Measurements from ENCODE around the gene COL28A1. TPM values are rescaled to one million over a fixed set of nuclear protein-coding genes. Genes with fewer than 3 reads are reported as not detected.
"Not testable (repeated sequence)": the region's sequence is repeated elsewhere in the genome, so short reads cannot be mapped to it uniquely, and the experiment has no call there.

The COL28A1 gene
- total RNA-seq, 2 donors from 2014 or later: 0.10 TPM; not detected in 1

DNA sequence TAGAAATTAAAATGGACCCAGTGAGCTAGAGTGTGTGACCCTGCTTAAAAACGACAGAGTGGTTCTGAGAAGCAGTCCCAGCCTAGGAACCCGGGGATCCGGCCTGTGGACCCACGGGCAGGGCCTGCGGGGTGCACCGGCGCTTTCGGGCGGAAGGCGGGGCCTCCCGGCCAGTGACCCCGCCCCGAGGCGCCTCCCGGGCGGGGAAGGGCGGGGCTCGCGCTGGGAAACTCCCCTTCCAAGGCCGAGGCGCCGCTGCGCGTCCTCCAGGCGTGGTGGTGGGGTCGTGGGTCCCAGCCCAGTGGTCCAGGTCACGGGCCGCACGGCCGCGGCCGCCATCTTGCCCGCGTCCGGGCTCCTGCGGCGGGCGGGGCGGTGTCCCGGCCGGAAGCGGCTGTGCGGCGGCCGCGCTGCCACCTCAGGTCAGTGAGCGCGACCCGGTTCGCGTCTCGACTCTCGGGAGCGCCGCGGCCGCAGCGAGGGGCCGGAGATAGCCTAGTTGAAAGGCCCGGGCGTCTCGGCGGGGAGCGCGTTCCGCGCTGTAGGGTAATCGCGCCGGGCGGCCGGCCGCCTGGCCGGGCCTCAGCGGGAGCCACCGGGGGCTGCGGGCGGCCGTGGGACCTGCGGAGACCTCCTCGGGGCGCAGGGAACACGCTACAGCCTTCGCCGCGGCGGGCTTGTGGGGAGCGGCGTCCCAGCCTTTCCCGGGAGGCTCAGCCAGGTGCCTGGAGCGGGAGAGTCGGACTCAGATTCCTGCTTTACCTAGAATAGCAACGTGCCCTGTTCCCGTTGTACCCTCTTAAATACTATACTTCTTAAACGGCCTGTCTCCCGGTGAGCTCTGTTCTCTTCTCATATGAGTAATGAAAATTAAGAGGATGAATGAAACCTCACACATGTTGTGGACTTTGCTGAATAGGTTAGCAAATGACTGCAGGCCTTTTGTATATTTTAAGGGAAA, 31.3 kb upstream of the COL28A1 start, which contains the start of gene MIOS:
Gene MIOS, plus strand, starts transcription at position 234 of the 961 bp plus-strand sequence. CDS start 5,592 bp downstream, outside the sequence.
- H3K9me3 ChIP-seq (ENCODE audit: control insufficient read depth, low read length, poor library complexity, severe bottlenecking): no peaks in the 10 kb centered on the region
- no peak within 1 kb of the TSS for H3K4me3 Mint-ChIP-seq
- ATAC-seq: peak; percentile 92
- H3K27ac Mint-ChIP-seq: peak within 1 kb of the TSS; percentile 97
- peaks cover 8% of the 10 kb centered on the region for H3K36me3 Mint-ChIP-seq (ENCODE audit: low read depth)
- DNase-seq: peak; percentile 81 to 82 (median 82)
- H3K4me1 Mint-ChIP-seq: peaks cover 34% of the 10 kb centered on the region
- no peaks in the 10 kb centered on the region for H3K27me3 Mint-ChIP-seq

DNA sequence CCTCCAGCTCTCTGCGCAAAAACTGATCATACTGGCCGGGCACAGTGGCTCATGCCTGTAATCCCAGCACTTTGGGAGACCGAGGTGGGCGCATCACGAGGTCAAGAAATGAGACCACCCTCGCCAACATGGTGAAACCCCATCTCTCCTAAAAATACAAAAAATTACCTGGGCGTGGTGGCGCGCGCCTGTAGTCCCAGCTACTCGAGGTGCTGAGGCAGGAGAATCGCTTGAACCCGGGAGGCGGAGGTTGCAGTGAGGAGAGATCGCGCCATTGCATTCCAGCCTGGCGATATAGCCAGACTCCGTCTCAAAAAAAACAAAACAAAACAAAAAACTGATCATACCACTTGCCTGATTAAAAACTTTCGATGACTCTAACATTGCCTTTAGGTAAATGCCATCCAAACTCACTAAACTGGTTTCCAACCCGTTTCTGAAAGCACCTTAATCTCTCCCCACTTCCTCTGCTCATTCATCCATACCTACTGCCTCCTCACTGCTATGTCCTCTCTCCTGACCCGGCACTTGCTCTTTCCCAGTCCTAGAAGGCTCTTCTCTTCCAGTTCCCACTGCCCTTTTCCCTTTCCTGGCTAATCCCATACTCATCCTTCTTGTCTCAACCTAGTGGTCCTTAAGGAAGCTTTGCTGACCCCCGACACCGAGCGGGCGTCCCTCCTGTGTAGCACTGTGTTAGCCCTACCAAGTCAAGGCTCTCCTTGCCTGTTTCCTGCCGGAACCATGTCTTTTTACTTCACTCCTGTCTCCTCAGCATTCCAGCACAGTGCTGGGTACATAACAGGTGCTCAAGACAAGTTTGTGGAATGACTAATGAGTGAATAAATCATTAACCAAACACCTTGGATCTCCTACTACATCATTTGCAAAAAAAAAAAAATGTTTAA, 30.3 kb upstream of the COL28A1 start:
- ATAC-seq (no peak), DNase-seq (no peak)
- Mint-ChIP-seq H3K27ac (no peak overlapping the region), H3K36me3 (ENCODE audit: low read depth) (peaks cover 8% of the 10 kb centered on the region), H3K4me3 (no peak overlapping the region), H3K27me3 (no peaks in the 10 kb centered on the region), H3K4me1 (peaks cover 34% of the 10 kb centered on the region)
- H3K9me3 ChIP-seq (ENCODE audit: control insufficient read depth, low read length, poor library complexity, severe bottlenecking): no peaks in the 10 kb centered on the region

DNA sequence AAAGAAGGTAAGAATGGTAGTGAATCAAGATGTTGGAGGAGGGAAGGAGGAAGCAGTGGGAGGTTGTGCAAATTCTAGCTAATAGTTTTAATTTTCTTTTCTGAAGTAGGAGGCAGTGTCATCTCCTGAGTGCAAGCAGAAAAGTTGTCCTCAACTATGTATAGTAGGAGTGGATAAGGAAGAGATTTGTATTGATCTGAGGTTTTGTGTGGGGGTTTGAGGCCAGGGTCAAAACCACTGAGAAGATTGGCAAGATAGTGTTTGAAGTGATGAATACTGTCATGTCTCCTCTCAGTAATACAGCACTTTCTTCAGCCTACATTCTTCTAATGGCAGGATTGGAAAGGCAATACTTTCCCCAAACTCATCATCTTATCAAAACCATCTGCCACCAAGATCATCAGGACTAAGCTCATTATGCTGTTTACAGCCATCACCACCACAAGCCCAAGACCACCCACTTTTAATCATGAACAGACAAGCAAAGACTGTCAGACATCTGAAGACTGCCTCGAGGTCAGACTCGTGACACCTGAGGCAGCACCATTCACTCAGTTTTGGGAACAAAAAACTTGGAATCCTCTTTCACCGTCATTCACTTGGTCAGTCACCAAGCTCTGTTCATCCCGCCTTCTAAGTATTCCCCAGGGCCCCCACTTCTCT, 29.5 kb upstream of the COL28A1 start:
- Mint-ChIP-seq H3K36me3 (ENCODE audit: low read depth) (peaks cover 8% of the 10 kb centered on the region), H3K27ac (no peak overlapping the region), H3K27me3 (no peaks in the 10 kb centered on the region), H3K4me3 (no peak overlapping the region), H3K4me1 (peaks cover 27% of the 10 kb centered on the region)
- H3K9me3 ChIP-seq (ENCODE audit: control insufficient read depth, low read length, poor library complexity, severe bottlenecking): no peaks in the 10 kb centered on the region
- no peak for DNase-seq
- no peak for ATAC-seq

DNA sequence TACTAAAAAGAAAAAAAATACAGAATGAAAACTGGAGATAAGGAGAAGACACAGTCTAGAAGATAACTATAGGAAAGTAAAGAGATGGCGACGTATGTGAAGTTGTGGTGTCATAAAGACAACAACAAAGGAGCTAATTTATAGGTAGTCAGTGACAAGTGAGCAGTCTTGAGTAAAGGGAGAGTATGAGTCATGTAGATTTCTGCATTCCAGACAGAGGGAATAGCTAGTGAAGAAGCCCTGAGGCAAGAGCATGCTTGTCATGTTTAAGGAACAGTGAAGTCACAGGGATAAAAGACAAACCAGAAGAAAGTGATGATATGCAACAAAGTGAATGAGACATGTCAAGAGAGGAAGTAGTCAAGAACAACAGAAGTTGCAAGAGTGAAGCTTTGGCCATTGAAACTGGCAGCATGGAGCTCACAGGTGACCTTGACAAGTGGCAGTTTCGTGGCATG, 28.7 kb upstream of the COL28A1 start:
- no peak for DNase-seq
- H3K27ac Mint-ChIP-seq: no peak overlapping the region
- no peaks in the 10 kb centered on the region for H3K9me3 ChIP-seq (ENCODE audit: control insufficient read depth, low read length, poor library complexity, severe bottlenecking)
- H3K4me1 Mint-ChIP-seq: peaks cover 19% of the 10 kb centered on the region
- no peak overlapping the region for H3K4me3 Mint-ChIP-seq
- no peaks in the 10 kb centered on the region for H3K27me3 Mint-ChIP-seq
- peaks cover 2% of the 10 kb centered on the region for H3K36me3 Mint-ChIP-seq (ENCODE audit: low read depth)
- no peak for ATAC-seq

DNA sequence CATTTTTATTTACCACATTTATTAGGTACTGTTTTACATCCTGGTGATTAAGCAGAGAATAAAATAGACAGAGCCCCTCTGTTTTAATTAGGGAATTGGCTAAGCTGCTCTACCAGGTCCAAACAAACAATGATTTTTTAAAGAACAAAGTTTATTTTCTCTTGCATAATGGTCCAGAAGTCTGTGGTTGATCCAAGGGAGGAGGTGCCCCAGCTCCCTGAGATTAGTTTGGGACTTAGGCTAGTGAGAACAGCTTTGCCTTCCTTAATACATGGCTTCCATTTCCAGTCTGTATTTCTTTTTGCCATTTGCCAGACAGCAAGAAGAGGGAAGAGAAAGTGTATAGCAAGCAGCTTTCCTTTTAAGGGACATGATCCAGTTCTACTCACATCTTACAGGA, 28.1 kb upstream of the COL28A1 start:
- H3K4me1 Mint-ChIP-seq: peaks cover 14% of the 10 kb centered on the region
- H3K27me3 Mint-ChIP-seq: no peaks in the 10 kb centered on the region
- H3K27ac Mint-ChIP-seq: no peak overlapping the region
- ATAC-seq (no peak), DNase-seq (no peak)
- no peaks in the 10 kb centered on the region for H3K9me3 ChIP-seq (ENCODE audit: control insufficient read depth, low read length, poor library complexity, severe bottlenecking)
- peaks cover 2% of the 10 kb centered on the region for H3K36me3 Mint-ChIP-seq (ENCODE audit: low read depth)
- no peak overlapping the region for H3K4me3 Mint-ChIP-seq

DNA sequence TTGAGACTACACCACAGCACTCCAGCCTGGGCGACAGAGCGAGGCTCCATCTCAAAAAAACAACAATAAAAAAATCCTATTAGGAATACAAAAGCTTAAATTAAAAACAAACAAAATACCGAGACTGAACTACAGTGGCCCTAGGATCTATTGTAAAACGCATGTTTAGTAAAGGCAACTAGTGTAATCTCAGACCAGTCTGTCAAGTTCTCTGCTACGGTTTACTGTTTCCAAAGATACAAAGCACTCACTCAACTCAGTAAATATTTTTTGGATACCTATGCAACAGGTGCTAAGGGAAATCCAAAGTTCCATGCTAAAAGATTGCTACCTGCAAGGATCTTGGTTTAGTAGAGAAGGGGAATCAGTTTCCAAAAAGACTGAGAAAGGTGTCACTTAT, 27.6 kb upstream of the COL28A1 start:
- Mint-ChIP-seq H3K27me3 (no peaks in the 10 kb centered on the region), H3K36me3 (ENCODE audit: low read depth) (peaks cover 2% of the 10 kb centered on the region), H3K4me3 (no peak overlapping the region), H3K4me1 (peaks cover 8% of the 10 kb centered on the region), H3K27ac (no peak overlapping the region)
- DNase-seq (no peak), ATAC-seq (no peak)
- H3K9me3 ChIP-seq (ENCODE audit: control insufficient read depth, low read length, poor library complexity, severe bottlenecking): no peaks in the 10 kb centered on the region

DNA sequence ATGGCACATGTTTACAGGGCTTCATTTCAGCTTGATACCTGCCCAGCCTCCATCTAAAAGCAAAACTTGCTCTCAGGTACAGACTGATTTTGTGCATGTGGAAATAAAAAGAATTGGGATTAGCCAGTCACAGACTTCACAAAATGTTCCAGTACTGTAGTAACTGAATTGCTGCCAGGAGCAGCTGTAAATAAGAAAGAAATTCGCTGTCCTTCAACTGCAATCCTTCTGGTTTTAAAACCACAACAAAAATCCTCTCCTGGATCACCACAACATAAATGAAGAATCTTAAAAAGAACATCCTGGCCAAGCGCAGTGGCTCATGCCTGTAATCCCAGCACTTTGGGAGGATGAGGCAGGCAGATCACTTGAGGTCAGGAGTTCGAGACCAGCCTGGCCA, 27.1 kb upstream of the COL28A1 start:
- Mint-ChIP-seq H3K4me1 (peaks cover 3% of the 10 kb centered on the region), H3K27me3 (no peaks in the 10 kb centered on the region), H3K27ac (no peak overlapping the region), H3K36me3 (ENCODE audit: low read depth) (peaks cover 2% of the 10 kb centered on the region), H3K4me3 (no peak overlapping the region)
- ATAC-seq (no peak), DNase-seq (no peak)
- no peaks in the 10 kb centered on the region for H3K9me3 ChIP-seq (ENCODE audit: control insufficient read depth, low read length, poor library complexity, severe bottlenecking)

DNA sequence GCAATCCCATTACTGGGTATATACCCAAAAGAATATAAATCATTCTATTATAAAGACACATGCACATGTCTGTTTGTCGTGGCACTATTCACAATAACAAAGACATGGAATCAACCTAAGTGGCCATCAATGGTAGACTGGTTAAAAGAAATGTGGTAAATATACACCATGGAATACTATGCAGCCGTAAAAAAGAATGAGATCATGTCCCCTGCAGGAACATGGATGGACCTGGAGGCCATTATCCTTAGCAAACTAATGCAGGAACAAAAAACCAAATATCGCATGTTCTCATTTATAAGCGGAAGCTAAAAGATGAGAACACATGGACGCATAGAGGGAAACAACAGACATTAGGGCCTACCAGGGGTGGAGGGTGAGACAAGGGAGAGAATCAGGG, 25.9 kb upstream of the COL28A1 start:
- H3K4me3 Mint-ChIP-seq; H3K36me3 Mint-ChIP-seq (ENCODE audit: low read depth); H3K9me3 ChIP-seq (ENCODE audit: control insufficient read depth, low read length, poor library complexity, severe bottlenecking); DNase-seq; H3K27me3 Mint-ChIP-seq; H3K4me1 Mint-ChIP-seq; H3K27ac Mint-ChIP-seq; ATAC-seq: not testable (repeated sequence)

DNA sequence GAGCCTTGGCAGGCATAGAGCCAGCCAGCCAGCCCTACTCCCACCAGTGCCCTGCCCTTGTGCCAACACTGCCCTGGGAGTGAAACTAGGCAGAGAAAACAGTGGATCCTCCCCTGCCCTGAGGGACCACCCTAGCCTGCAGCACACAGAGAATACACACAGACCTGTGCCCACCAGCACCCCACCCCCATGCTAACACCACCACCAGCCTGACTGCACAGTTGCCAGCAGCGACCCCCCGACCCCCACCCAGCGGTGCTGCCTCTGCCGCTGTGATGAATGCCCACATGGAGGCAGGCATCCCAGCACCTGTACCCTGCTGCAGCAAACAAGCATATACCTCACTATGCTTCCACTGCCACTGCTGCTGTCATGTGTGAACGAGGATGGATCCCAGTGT, 21.6 kb upstream of the COL28A1 start:
- H3K36me3 Mint-ChIP-seq (ENCODE audit: low read depth): peaks cover 2% of the 10 kb centered on the region
- no peaks in the 10 kb centered on the region for H3K27me3 Mint-ChIP-seq
- no peak overlapping the region for H3K4me3 Mint-ChIP-seq
- H3K4me1 Mint-ChIP-seq: no peaks in the 10 kb centered on the region
- ATAC-seq (no peak), DNase-seq (no peak)
- no peaks in the 10 kb centered on the region for H3K9me3 ChIP-seq (ENCODE audit: control insufficient read depth, low read length, poor library complexity, severe bottlenecking)
- H3K27ac Mint-ChIP-seq: no peak overlapping the region

DNA sequence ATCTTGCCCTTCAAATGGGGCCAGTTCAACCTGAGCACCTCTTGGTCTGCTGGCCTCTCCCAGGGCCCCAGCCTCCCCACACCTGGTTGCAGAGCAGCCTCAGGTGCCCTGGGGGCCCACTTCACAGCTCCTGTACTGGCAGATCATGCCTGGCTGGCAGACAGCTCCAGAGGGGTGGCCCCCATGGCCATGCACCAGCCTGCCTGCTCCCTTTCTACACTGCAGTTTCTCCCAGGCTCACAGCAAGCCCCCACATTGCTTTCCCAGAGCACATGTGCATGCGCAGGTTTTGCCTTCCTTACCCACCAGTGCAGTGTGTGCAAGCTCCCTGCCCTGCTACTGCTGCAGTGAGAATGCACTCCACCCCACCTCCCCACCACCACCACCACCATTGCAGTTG, 21.2 kb upstream of the COL28A1 start:
- no peak for ATAC-seq
- Mint-ChIP-seq H3K4me3 (no peak overlapping the region), H3K27ac (no peak overlapping the region), H3K4me1 (no peaks in the 10 kb centered on the region), H3K36me3 (ENCODE audit: low read depth) (peaks cover 3% of the 10 kb centered on the region), H3K27me3 (no peaks in the 10 kb centered on the region)
- H3K9me3 ChIP-seq (ENCODE audit: control insufficient read depth, low read length, poor library complexity, severe bottlenecking): no peaks in the 10 kb centered on the region
- no peak for DNase-seq

DNA sequence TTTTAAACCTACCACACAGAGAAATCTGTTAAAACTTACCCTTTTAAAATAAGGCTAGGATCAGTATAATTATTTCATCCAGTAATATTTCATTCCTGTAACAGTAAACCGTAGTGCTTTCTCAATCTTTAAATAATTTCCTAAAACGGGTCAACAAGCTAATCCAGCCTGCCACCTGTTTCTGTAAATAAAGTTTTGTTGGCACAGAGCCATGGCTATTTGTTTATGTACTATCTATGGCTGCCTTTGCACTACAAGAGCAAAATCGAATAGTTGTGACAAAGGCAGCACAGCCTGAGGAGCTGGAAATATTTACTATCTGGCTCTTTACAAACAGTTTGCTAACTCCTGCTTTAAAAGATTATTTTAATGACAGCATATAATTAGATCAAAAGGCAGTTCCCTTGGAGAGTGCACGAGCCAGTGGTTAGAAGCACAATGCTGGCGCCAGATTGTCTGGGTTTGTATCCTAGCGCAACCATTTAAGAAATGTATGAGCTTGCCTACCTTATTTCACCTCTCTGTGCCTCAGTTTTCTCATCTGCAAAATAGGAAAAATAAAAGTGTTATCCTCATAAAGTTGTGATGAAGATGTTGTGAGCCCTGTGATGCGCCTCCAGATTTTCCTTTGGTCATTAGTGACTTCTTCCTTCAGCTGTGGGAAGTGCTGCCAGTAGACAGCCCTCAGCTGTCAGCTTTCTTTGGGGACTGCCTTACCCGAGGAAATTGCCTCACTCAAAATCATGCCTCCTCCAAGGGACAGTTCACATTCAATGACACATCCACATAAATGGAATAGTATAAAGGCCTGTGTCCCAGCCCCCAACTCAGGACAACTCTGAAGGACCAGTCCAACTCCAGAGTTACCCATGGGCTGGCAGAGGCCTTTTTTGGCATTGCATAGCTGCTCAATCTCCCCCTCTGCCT, 19.2 kb upstream of the COL28A1 start:
- DNase-seq: no peak
- Mint-ChIP-seq H3K4me1 (no peaks in the 10 kb centered on the region), H3K4me3 (no peak overlapping the region), H3K36me3 (ENCODE audit: low read depth) (peaks cover 4% of the 10 kb centered on the region), H3K27me3 (no peaks in the 10 kb centered on the region), H3K27ac (no peak overlapping the region)
- ATAC-seq: no peak
- no peaks in the 10 kb centered on the region for H3K9me3 ChIP-seq (ENCODE audit: control insufficient read depth, low read length, poor library complexity, severe bottlenecking)

DNA sequence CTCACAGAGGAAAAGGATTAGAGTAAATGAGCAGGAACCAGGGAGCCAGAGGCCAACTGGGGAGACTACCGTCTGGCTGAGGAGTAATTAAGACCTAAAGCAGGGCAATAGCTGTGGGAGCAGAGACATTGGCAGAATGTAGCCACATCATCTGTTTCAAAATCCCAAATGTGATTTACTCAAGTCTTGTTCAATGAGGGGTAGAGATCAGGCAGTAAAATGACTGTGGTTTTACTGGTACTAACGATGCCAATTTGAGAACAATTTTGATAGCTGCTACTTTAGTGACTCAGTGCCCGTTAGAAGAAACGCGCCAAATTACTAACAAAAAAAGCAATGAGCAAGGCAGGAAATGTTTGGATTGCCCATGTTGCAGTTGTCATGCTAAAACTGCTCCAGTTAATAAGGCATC, 18.4 kb upstream of the COL28A1 start:
- no peak for DNase-seq

More for the DNA sequence above, 18.4 kb upstream of the COL28A1 start:
- Mint-ChIP-seq H3K36me3 (ENCODE audit: low read depth) (peaks cover 4% of the 10 kb centered on the region), H3K27me3 (no peaks in the 10 kb centered on the region), H3K27ac (no peak overlapping the region), H3K4me1 (no peaks in the 10 kb centered on the region), H3K4me3 (no peak overlapping the region)
- no peaks in the 10 kb centered on the region for H3K9me3 ChIP-seq (ENCODE audit: control insufficient read depth, low read length, poor library complexity, severe bottlenecking)
- no peak for ATAC-seq

Data from T-helper 17 cell (primary cell).